Subcutaneous adipose tissue (tissue), 4 donors: ENCODE data around the gene AHCY. TPM values are rescaled to one million over a fixed set of nuclear protein-coding genes. Genes with fewer than 3 reads are reported as not detected.

ENCODE experiments used
- total RNA-seq, 4 donors: library from RNA; depleted of rRNA; stranded (reverse); fragments of >200 nt; gene quantifications; one replicate each; pipeline ENCODE4 v1.1.0, GENCODE V29; 2016
- TF ChIP-seq, protein P1 (sequence below): fragments of 450-650 bp; IDR thresholded peaks from one replicate; pipeline ENCODE4 v1.5.1; 2016; ENCODE audit warnings: low read depth, mild to moderate bottlenecking, control low read depth, antibody characterized with exemption, moderate library complexity

The AHCY gene
- total RNA-seq, 4 donors from 2014 or later = 43.0 to 66.8 (median 50.5) TPM

DNA sequence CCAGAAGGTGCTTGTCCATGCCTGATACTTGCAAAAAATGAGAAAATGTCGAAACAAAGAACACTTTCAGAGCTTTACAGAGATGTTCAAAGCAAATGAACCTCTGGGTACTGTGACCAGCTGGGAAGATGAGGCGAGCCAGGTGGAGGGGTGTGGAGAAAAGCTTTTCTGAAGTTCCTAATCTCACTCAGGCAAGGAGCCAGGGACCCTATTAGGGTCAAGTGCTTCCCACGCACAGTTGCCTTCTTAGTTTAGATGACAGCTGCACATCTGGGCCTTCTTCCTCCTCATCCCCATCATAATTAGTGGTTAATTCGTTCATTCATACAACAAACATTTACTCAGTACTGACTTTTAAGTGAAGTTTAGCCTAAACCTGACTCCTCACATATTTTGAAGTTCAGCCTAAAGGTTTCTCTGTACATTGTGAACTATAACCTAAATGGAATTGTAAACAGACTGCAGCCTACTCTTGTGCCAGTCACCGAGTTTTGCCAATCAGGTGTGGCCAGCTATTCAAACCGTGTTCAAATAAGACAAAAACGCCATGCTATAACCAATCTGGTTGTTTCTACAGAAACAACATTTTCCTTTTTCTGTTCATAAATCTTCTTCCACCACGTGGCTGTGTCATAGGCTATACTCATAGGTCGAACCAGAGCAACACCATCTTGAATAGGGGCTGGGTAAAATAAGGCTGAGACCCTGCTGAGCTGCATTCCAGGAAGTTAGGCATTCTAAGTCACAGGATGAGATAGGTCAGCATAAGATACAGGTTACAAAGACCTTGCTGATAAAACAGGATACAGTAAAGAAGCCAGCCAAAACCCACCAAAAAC lies 19.3 kb upstream of the AHCY start:
- TF ChIP-seq, protein P1, sequence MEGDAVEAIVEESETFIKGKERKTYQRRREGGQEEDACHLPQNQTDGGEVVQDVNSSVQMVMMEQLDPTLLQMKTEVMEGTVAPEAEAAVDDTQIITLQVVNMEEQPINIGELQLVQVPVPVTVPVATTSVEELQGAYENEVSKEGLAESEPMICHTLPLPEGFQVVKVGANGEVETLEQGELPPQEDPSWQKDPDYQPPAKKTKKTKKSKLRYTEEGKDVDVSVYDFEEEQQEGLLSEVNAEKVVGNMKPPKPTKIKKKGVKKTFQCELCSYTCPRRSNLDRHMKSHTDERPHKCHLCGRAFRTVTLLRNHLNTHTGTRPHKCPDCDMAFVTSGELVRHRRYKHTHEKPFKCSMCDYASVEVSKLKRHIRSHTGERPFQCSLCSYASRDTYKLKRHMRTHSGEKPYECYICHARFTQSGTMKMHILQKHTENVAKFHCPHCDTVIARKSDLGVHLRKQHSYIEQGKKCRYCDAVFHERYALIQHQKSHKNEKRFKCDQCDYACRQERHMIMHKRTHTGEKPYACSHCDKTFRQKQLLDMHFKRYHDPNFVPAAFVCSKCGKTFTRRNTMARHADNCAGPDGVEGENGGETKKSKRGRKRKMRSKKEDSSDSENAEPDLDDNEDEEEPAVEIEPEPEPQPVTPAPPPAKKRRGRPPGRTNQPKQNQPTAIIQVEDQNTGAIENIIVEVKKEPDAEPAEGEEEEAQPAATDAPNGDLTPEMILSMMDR = no peak

DNA sequence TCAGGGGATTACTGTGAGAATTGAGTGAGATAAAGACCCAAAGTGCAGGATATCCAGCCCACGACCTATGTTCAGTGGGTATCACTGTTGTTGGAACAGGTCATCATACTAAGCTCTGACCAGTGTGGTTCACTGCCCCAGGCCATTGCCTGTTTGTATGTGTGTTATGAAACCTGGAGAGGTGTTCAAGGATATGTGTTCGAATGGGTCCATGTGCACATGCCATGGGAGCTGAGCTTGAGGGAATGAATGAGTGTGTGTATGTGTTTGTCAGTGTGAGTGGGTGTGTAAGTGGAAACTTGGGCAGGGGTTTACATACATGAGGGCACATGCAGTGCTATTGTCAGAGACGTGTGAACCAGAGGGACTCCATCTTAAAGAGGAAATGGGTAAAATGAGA lies 17.7 kb upstream of the AHCY start:
- TF ChIP-seq, protein P1 = no peak

DNA sequence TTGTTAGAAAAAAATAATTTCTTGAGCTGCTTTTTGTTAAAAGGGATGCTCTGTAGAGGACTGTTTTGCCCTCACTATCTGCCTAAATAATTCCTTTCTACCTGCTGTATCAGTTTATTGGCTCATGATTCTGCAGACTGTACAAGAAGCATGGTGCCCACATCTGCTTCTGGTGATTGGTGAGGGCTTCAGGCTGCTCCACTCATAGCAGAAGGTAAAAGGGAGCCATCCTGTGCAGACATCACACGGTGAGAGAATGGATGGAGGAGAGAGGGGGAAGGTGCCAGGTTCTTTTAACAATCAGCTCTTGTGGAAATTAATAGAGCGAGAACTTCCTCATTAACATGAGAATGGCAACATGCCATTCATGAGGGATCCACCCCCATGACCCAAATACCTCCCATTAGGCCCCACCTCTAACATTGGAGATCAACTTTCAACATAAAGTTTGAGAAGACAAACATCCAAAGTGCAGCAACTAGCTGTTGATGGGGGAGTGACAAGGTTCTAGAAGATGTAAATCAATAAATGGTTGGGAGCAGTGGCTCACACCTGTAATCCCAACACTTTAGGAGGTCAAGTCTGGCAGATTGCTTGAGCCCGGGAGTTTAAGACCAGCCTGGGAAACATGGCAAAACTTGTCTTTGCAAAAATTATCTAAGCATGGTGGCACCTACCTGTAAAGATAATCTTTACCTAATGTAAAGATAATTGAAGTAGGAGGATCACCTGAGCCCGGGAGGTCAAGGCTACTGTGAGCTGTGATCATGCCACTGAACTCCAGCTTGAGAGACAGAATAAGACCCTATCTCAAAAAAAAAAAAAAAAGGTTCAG lies 15.7 kb upstream of the AHCY start:
- TF ChIP-seq, protein P1 = no peak

DNA sequence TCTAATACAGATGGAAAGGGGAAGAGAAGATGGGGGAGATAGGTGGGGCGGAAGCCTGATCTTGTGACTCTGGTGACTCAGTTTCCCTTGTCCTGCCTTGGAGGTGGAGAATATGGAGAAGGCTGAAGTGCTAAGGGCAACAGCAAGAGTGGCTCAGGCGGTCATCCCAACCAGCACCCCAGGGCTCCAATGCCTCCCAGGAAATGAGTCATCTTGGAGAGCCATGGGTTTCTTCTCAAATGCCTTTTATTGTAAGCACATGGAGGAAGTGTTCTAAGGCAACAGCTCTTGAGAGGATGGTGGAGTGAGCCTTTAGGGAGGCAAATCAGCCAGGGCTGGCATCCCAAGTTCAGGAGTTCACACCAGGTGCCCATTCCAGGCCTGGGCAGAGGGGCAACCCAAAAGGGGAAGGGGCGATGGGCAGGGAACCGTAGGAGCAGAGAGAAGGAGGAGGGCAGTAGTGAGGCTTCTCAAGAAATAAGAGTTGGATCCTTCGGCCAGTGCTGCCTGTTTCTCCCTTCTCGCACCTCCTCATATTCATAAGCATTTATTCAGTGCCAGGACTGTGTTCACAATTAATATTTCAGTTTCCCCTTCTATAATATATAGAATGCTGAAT lies 13.2 kb upstream of the AHCY start:
- TF ChIP-seq, protein P1 = no peak

DNA sequence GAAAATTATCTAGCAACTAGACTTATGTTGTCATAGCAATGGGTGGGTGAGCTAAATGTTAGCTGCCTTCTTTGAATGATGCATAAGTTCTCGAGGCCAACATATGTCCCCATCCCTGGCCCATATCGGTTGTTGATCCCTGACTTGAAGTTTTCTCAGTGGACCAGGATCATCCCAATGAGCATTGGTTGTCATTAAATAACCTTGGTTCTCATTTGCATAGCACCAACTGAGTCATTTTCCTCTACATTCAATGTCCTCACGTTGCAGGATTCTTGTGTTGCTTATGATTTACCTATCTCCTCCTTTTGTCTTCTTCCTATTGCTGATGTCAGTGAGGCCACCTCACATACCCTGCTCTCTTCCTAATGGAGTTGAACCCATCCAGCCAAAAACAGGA lies 12.1 kb upstream of the AHCY start:
- TF ChIP-seq, protein P1 = no peak

DNA sequence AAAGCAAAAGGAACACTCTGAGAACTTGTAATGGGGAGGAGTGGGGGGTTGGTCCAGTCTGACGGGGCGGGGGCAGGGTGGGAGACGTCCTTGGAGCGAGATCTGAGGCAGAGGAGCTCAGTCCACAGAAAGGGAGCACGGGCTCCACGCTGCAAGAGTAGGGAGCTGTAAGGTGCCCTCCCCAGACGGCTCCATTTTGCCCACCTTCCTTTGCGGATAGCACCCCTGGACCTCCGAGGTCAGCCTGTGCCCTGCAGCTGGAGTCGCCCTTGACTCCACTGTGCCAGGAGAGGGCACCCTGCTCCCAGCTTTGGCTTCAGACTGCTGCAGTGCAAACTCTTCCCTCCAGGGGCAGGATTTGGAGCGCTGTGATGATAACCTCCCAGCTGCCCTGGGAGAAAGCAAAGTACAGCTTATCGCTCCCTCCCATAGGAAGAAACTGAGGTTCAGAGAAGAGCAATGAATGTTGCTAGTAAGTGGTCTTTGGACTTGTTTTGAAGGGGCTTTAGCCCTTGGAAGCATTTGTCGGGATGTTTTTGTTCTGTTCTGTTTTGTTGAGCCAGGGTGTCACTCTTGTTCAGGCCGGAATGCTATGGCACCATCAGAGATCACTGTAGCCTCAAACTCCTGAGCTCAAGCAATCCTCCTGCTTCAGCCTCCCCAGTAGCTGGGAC lies 9.5 kb upstream of the AHCY start:
- TF ChIP-seq, protein P1 = no peak
